Upper lobe of left lung (tissue), 6 donors: ENCODE measurements around the gene MXRA8. TPM values are rescaled to one million over a fixed set of nuclear protein-coding genes. Genes with fewer than 3 reads are reported as not detected.
A peak's percentile ranks its signal among the peaks of the same experiment; 100 is the strongest.

Experiments
- ATAC-seq, 2 donors: fragments of 200-7000 bp; cut with Tn5 transposase; one replicate each; pipeline ENCODE4 v1.9.1; 2022; ENCODE audit warnings: mild to moderate bottlenecking in 2 of 2, moderate library complexity in 2 of 2; ENCODE audit not compliant: low FRiP score in 2 of 2
- DNase-seq, 2 donors: peaks; one replicate each; pipeline ENCODE4 v3.0.0-alpha.2; 2019 to 2020
- H3K27ac ChIP-seq, 4 donors: fragments of 200-600 bp; sonication (generic); one replicate each; pipeline ENCODE4 v1.5.1; 2016 to 2019
- H3K27me3 ChIP-seq, 4 donors: fragments of 200-600 bp; sonication (generic); one replicate each; pipeline ENCODE4 v1.5.1; 2017 to 2019
- H3K36me3 ChIP-seq, 4 donors: fragments of 200-600 bp; sonication (generic); one replicate each; pipeline ENCODE4 v1.5.1; 2016 to 2019
- H3K4me1 ChIP-seq, 4 donors: fragments of 200-600 bp; sonication (generic); one replicate each; pipeline ENCODE4 v1.5.1; 2018 to 2019
- H3K4me3 ChIP-seq, 4 donors: fragments of 200-600 bp; sonication (generic); one replicate each; pipeline ENCODE4 v1.5.1; 2017 to 2019; ENCODE audit warnings: mild to moderate bottlenecking in 2 of 4, moderate library complexity in 1 of 4
- H3K9me3 ChIP-seq, 4 donors: fragments of 200-600 bp; sonication (generic); one replicate each; pipeline ENCODE4 v1.5.1; 2018 to 2019
- EP300 ChIP-seq, 4 donors: sonication (generic); formaldehyde crosslinking; IDR thresholded peaks; one replicate each; pipeline ENCODE4 v1.5.1; 2017; ENCODE audit warnings: antibody characterized with exemption in 4 of 4, control low read depth in 2 of 4
- POLR2A ChIP-seq, 4 donors: fragments of 450-650 bp; IDR thresholded peaks; one replicate each; pipeline ENCODE4 v1.5.1; 2016 to 2017; ENCODE audit warnings: antibody characterized with exemption in 4 of 4, mild to moderate bottlenecking in 2 of 4
- POLR2AphosphoS5 ChIP-seq, 2 donors: sonication (generic); formaldehyde crosslinking; IDR thresholded peaks; one replicate each; pipeline ENCODE4 v1.5.1; 2017; ENCODE audit warnings: antibody characterized with exemption in 2 of 2
- WGBS, 2 donors: methylation state at CpG; one replicate each; pipeline ENCODE4 v1.1.5; 2017 to 2018; 5-methylcytosine and 5-hydroxymethylcytosine counted together
- total RNA-seq, 6 donors: library from RNA; depleted of rRNA in 4 of 6; stranded (reverse); fragments of >200 nt in 4 of 6; gene quantifications; one replicate each; pipeline versions ENCODE4 v1.1.0 to v1.2.1, GENCODE V29; 2016 to 2021
- TF ChIP-seq, protein P1 (sequence below), 6 experiments: fragments of 450-650 bp in 4 of 6; fragments of 200-600 bp in 2 of 6; sonication (generic) in 2 of 6; IDR thresholded peaks; one replicate each; pipeline ENCODE4 v1.5.1; 2016 to 2019; ENCODE audit warnings: antibody characterized with exemption in 6 of 6
- donor health status: DM: no; HTN: no; CAD: no; lungs with moderate emphysema.
- donor health status: DM: no; HTN: yes; CAD: no; lungs with severe emphysema.

Gene MXRA8
- total RNA-seq, 6 donors from 2014 or later, result 23.9 to 137 (median 63.4) TPM

DNA sequence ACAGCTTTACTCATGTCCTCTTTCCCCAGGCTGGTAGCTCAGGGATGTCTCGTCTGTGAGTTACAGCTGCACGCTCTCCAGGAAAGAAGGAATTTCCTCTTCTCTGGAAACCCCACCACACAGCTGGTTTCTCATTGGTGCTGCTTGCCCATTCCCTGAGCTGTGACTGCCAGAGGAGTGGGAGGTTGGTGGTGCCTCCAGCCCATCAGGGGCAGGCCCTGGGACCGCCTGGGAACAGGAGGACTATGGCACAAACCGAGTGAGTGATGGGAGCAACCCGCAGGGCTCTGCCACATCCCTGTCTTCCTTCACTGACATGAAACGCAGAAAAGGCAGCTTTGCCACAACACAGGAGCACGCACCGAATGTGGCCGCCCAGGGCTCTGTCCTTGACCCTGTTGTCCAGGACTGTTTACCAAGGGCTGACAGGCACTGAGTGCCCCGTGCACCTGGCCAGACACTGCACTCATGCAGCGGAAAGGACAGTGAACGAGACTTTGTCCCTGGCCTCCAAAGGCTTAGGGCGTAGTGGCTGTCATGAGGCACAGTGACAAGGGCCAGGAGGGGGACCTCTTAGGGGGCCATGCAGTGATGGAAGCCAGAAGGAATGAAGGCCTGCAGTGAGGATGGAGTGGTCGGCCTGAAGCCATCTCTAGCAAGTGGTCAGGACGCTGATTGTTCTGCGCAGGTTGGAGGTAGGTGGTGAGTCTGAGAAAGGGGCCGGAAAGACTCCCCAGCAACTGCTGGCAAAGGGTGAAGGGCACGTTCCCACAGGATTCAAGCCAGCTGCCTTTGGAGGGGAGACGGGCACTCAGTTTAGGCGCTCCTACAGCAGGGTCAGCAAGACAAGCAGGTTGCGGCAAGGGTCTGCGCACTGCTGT, 42.5 kb upstream of the MXRA8 start:
- Histone ChIP-seq H3K27me3 (no peaks in the 10 kb centered on the region), H3K4me1 (peaks cover 30 to 50% (median 34%) of the 10 kb centered on the region in 4 donors), H3K27ac (peak overlapping the region; percentile 90 to 94 (median 93)), H3K4me3 (peak overlapping the region in 3 of 4 donors; percentile 98 to 100 (median 100)), H3K36me3 (peaks cover 25 to 70% (median 58%) of the 10 kb centered on the region in 4 donors), H3K9me3 (no peaks in the 10 kb centered on the region)
- WGBS, 2 donors, result 88 to 90% methylated on average over 7 to 22 of the region's 22 CpGs
- ATAC-seq (no peak), DNase-seq (no peak)
- TF ChIP-seq, protein P1, sequence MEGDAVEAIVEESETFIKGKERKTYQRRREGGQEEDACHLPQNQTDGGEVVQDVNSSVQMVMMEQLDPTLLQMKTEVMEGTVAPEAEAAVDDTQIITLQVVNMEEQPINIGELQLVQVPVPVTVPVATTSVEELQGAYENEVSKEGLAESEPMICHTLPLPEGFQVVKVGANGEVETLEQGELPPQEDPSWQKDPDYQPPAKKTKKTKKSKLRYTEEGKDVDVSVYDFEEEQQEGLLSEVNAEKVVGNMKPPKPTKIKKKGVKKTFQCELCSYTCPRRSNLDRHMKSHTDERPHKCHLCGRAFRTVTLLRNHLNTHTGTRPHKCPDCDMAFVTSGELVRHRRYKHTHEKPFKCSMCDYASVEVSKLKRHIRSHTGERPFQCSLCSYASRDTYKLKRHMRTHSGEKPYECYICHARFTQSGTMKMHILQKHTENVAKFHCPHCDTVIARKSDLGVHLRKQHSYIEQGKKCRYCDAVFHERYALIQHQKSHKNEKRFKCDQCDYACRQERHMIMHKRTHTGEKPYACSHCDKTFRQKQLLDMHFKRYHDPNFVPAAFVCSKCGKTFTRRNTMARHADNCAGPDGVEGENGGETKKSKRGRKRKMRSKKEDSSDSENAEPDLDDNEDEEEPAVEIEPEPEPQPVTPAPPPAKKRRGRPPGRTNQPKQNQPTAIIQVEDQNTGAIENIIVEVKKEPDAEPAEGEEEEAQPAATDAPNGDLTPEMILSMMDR (IDR thresholded peaks at IDR 0.05), result no peak
- TF ChIP-seq EP300 (IDR thresholded peaks at IDR 0.05), result no peak
- no peak for TF ChIP-seq POLR2AphosphoS5 (IDR thresholded peaks at IDR 0.05)

DNA sequence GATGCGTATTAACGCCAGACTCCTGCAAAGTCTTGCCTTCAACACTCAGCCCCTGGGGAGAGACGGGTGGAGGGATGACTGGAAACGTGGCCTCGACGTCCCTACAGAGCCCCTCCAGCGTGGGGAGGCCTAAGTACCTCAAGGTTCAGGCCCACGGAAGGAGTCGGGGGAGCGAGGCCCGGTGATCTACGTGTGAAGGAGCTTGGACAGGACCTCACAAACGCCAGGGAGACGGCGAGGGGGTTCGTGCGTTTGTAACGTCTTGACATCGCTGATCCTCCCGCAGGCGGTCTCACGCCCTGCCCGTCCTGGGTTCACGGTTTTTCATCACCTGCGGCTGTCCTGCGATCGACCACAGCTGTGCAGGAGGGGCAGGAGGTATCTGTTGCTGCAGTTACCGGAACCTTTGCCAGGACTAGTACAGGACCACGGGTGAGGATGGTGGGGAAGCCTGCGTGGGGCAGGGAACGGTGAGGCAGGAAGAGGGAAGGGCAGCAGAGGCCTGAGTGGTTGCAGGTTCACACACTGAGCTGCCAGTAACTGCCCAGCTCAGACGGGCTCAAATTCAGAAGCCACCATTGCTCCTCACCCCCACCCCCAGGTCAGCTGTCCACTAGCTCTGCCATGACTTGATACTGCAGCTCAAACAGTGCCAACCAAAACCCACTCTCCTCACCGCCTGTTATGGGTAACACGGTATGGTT, 41.7 kb upstream of the MXRA8 start:
- ATAC-seq, result peak in 1 of 2 donors; percentile 8
- Histone ChIP-seq H3K27me3 (no peaks in the 10 kb centered on the region), H3K9me3 (no peaks in the 10 kb centered on the region), H3K27ac (peak overlapping the region; percentile 90 to 94 (median 93)), H3K36me3 (peaks cover 25 to 70% (median 56%) of the 10 kb centered on the region in 4 donors), H3K4me3 (peak overlapping the region; percentile 83 to 100 (median 99)), H3K4me1 (peaks cover 24 to 47% (median 27%) of the 10 kb centered on the region in 4 donors)
- TF ChIP-seq, protein P1 (IDR thresholded peaks at IDR 0.05), result no peak
- no peak for TF ChIP-seq EP300 (IDR thresholded peaks at IDR 0.05)
- no peak for TF ChIP-seq POLR2AphosphoS5 (IDR thresholded peaks at IDR 0.05)
- TF ChIP-seq POLR2A (IDR thresholded peaks at IDR 0.05), result no peak
- 2 to 6% methylated on average over 23 to 30 of the region's 34 CpGs for WGBS, 2 donors
- DNase-seq, result no peak

DNA sequence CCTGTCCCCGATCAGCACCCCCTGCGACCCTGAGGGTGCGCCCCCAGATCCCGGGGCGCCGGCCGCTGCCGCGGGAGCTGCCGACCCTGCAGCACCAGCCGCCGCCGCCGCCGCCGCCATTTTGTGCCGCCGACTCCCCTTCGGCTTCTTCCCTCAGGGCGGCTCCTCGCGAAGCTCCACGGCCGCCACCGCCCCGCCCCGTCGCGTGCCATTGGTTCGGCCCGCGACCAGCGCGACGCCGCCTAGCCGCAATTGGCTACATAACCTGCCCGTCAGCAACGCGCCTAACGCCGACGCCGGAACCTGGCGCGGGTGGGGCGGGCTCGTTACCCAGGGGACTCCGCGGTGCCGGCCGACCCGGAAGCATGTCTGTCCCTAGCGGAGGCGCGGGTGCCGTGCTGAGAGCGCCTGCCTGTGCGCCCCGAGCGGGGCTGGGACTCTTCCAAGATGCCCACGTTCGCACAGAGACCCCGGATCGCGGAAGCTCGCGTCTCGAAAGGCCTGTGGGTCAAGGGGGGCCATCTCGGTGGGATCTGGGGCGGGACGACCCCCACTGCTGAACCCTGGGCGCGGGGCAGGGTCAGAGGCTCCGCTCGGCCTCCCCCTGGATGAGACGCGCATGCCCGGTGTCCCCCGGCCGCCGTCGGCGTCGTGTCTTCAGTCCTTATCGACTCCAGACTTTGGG, 41.0 kb upstream of the MXRA8 start, which contains the start of gene CCNL2:
CCNL2 (minus strand) TSS at position 149 of the 685 bp plus-strand sequence; CDS start at position 120, 29 bp downstream.
- Histone ChIP-seq H3K27me3 (no peaks in the 10 kb centered on the region), H3K4me3 (peak within 1 kb of the TSS; percentile 96 to 100 (median 99)), H3K27ac (peak within 1 kb of the TSS; percentile 90 to 94 (median 93)), H3K4me1 (peaks cover 24 to 47% (median 26%) of the 10 kb centered on the region in 4 donors), H3K36me3 (peaks cover 22 to 70% (median 54%) of the 10 kb centered on the region in 4 donors), H3K9me3 (no peaks in the 10 kb centered on the region)
- DNase-seq, result peak; percentile 98 to 100
- ATAC-seq, result peak; percentile 99
- 0 to 1% methylated on average over 4 to 43 of the region's 86 CpGs for WGBS, 2 donors
- TF ChIP-seq POLR2A (IDR thresholded peaks at IDR 0.05) (peak in 3 of 4 donors; percentile 41 to 81 (median 69)), EP300 (IDR thresholded peaks at IDR 0.05) (no peak), POLR2AphosphoS5 (IDR thresholded peaks at IDR 0.05) (peak; percentile 84 to 92)
- TF ChIP-seq, protein P1 (IDR thresholded peaks at IDR 0.05), result peak; percentile 77 to 95 (median 91)

- Histone ChIP-seq H3K4me1 (peaks cover 24 to 45% (median 26%) of the 10 kb centered on the region in 4 donors), H3K9me3 (no peaks in the 10 kb centered on the region), H3K27me3 (no peaks in the 10 kb centered on the region), H3K36me3 (peaks cover 23 to 70% (median 55%) of the 10 kb centered on the region in 4 donors), H3K27ac (peak overlapping the region; percentile 90 to 94 (median 93)), H3K4me3 (peak overlapping the region; percentile 96 to 100 (median 99))
- ATAC-seq, result peak in 1 of 2 donors; percentile 4
- TF ChIP-seq POLR2AphosphoS5 (IDR thresholded peaks at IDR 0.05) (no peak), EP300 (IDR thresholded peaks at IDR 0.05) (no peak), POLR2A (IDR thresholded peaks at IDR 0.05) (no peak)
- TF ChIP-seq, protein P1 (IDR thresholded peaks at IDR 0.05), result no peak
- 1% methylated on average over 50 of the region's 54 CpGs; no CpG with 5 or more reads in 1 of the 2 donors for WGBS, 2 donors
- DNase-seq, result no peak
Observed at GRCh38 chr1:1398677-1399186, 40.4 kb upstream of the MXRA8 start.
